Activated naive CD4-positive, alpha-beta T cell treated with anti-CD3 and anti-CD28 coated beads, Interleukin-2, amount 50 U/mL, for 16 hours (primary cell): ENCODE results near the gene RLN2.

ENCODE experiments used
- DNase-seq: peaks from one replicate; pipeline ENCODE4 v3.0.0-alpha.2; 2020

RLN2 gene

DNA sequence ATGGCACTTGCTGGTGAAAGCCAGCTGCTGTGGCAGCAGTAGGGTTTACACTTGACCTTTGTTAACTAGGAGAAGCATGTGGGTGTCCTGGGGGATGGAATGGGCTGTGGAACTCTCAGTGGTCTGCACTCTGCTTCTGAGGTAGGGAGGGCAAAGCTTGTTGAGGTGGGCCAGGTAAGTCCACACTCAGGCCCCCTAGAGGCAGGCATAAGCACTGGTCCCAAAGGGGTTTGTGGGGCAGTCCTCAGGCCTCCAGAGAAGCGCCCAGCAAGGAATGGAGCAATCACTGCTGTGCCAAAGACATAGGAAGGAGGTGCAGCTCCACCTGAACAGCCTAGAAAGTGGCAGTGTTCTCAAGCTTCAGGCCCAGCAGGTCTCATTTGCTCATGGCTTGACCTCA lies 38.6 kb downstream of the RLN2 start:
- DNase-seq = no peak

DNA sequence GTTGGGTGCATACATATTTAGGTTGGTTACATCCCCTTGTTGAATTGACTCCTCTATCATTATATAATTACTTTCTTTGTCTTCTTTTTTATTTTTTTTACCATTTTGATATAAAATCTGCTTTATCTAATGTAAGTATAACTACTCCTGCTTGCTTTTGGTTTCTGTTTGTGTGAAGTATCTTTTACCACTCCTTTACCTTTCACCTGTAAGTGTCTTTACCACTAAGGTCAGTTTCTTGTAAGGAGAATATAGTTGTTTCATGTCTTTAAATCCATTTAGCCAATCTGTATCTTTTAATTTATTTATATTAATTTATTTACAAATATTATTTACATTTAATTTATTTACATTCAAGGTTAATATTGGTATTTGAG lies 40.3 kb downstream of the RLN2 start:
- no peak for DNase-seq

DNA sequence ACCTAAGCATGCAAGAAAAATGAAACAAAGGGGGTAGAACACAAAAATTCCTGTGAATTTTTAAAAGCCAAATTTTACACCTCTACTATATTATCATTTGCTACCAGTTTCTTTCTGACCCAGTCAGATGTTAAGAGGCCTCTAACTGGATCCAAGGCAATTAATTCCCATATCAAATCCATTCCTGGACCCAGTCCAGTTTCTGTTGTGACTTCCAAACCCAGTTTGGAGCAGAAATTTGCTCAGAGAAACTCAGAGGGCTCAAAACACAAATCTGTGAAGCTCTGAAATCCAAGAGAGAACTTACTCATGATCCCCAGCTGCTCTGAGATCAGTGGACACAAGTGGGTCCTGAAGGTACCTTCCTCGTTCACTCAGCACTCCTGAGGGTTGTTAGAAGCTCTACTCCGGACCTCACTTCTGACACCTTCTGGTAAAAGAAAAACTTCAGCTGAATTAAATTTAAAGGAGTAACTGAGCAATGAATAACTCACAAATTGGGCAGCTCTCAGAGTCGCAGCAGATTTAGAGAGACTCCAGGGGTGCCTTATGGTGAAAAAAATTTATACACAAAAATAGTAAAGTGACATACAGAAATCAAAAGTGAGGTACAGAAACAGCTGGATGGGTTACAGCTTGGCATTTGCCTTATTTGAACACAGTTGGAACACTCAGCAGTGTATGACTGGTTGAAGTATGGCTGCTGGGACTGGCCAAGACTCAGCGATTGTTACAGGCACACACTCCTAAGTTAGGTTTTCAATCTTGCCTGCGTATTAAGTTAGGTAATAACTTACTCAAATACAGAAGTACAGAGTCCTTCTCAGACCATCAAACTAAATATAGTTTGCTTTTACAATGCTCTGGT lies 40.9 kb downstream of the RLN2 start:
- DNase-seq = no peak
